Measurements from ENCODE around the gene NPM3. TPM values are rescaled to one million over a fixed set of nuclear protein-coding genes. Genes with fewer than 3 reads are reported as not detected.

NPM3 gene
- total and polyA plus RNA-seq, 2 of the 13 experiments (the other 11 are each of a cell fraction or from before 2014, with no cell fraction given): 47.6 to 129 TPM

- Histone ChIP-seq H3K4me1 (ENCODE audit: insufficient read depth, low read length) (no peaks in the 10 kb centered on the region), H3K79me2 (ENCODE audit: insufficient read depth, low read length) (no peaks in the 10 kb centered on the region), H3K4me3 (replicated peaks in 1 of 3; ENCODE audit: insufficient read depth in 1 of 3, low read depth in 2 of 3, low read length in 3 of 3) (no peak overlapping the region), H3K9me3 (ENCODE audit: low read length) (no peaks in the 10 kb centered on the region), H3K36me3 (replicated peaks in 1 of 2; ENCODE audit: control insufficient read depth in 1 of 2, insufficient read depth in 2 of 2, low read length in 2 of 2) (no peaks in the 10 kb centered on the region), H3K27ac (ENCODE audit: extremely low read length, insufficient read depth, low read length) (no peak overlapping the region), H3K4me2 (ENCODE audit: low read depth, low read length) (no peak overlapping the region), H3K9ac (ENCODE audit: insufficient read depth, low read depth, low read length) (no peak overlapping the region), H2AFZ (ENCODE audit: low read length) (no peak overlapping the region), H4K20me1 (ENCODE audit: insufficient read depth, low read length) (no peaks in the 10 kb centered on the region), H3K27me3 (ENCODE audit: control insufficient read depth in 1 of 2, insufficient read depth in 2 of 2, low read length in 2 of 2) (peaks cover 14 to 70% of the 10 kb centered on the region in 2 experiments; a peak in 4 of 5 replicates)
- no peak for FAIRE-seq
- TF ChIP-seq ZNF720 (CRISPR knock-in tag; IDR thresholded peaks at IDR 0.05) (no peak), ZBTB37 (CRISPR knock-in tag; IDR thresholded peaks at IDR 0.05) (no peak), HNRNPL (IDR thresholded peaks at IDR 0.05; ENCODE audit: low read depth, low read length) (no peak), KLF12 (CRISPR knock-in tag; IDR thresholded peaks at IDR 0.05; ENCODE audit: borderline replicate concordance) (no peak), MYC (CRISPR knock-in tag; IDR thresholded peaks at IDR 0.05; ENCODE audit: borderline replicate concordance) (no peak), POLR2A (IDR thresholded peaks at IDR 0.05; ENCODE audit: insufficient read depth in 1 of 2, low read depth in 2 of 2, low read length in 2 of 2) (no peak), ZNF710 (CRISPR knock-in tag; IDR thresholded peaks at IDR 0.05; ENCODE audit: borderline replicate concordance) (no peak), PRDM15 (CRISPR knock-in tag; IDR thresholded peaks at IDR 0.05) (no peak), NR0B2 (CRISPR knock-in tag; IDR thresholded peaks at IDR 0.05) (no peak)
- TF ChIP-seq, protein P1, sequence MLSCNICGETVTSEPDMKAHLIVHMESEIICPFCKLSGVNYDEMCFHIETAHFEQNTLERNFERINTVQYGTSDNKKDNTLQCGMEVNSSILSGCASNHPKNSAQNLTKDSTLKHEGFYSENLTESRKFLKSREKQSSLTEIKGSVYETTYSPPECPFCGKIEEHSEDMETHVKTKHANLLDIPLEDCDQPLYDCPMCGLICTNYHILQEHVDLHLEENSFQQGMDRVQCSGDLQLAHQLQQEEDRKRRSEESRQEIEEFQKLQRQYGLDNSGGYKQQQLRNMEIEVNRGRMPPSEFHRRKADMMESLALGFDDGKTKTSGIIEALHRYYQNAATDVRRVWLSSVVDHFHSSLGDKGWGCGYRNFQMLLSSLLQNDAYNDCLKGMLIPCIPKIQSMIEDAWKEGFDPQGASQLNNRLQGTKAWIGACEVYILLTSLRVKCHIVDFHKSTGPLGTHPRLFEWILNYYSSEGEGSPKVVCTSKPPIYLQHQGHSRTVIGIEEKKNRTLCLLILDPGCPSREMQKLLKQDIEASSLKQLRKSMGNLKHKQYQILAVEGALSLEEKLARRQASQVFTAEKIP (CRISPR knock-in tag; IDR thresholded peaks at IDR 0.05; ENCODE audit: borderline replicate concordance): no peak
- no peak for ATAC-seq
- no peak for DNase-seq (ENCODE audit: low spot score)
- WGBS (ENCODE audit: low lambda C conversion rate): 32% methylated on average over 3 of the region's 3 CpGs
- intact Hi-C loops (cut with micrococcal nuclease; ENCODE audit: unreplicated experiment) (no loop called here), in situ Hi-C loops (cut with HindIII; ENCODE audit: extremely low pct_ligation_motif_present, low pct_unique_long_range_greater_than_20kb) (no loop called here)
- BruUV-seq (replicated peaks): no TSS peak
- CTCF ChIA-PET (ENCODE audit: low intra/inter-chr PET ratio, low total read pairs): no interaction called here
- POLR2A ChIA-PET: no interaction called here
Observed at GRCh38 chr10:101760510-101760909, 22.7 kb downstream of the NPM3 start.

All from HepG2 (cell line).